Islet precursor cell (in vitro differentiated cells): ENCODE measurements around the gene HBA2.
"Not testable (repeated sequence)": the region's sequence is repeated elsewhere in the genome, so short reads cannot be mapped to it uniquely, and the experiment has no call there.

Source experiments
- DNase-seq: peaks from one replicate; pipeline ENCODE4 v3.0.0-alpha.2; 2018

Gene HBA2

DNA sequence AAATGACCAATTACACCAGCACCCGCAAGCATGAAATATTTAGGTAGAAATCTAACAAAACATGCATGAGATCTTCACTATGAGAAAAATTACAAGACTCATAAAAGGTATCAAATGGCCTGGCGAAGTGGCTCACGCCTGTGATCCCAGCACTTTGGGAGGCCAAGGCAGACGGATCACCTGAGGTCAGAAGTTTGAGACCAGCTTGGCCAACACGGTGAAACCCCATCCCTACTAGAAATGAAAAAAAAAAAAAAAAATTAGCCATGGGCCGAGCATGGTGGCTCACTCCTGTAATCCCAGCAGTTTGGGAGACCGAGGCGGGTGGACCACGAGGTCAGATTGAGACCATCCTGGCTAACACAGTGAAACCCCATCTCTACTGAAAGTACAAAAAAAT lies 31.4 kb downstream of the HBA2 start:
- DNase-seq: not testable (repeated sequence)

GRCh38 chr16:209359-209758 lies 36.7 kb downstream of the HBA2 start:
- DNase-seq: not testable (repeated sequence)

GRCh38 chr16:211631-212180 lies 39.0 kb downstream of the HBA2 start:
- not testable (repeated sequence) for DNase-seq

GRCh38 chr16:212999-213398 lies 40.3 kb downstream of the HBA2 start:
- DNase-seq: no peak

DNA sequence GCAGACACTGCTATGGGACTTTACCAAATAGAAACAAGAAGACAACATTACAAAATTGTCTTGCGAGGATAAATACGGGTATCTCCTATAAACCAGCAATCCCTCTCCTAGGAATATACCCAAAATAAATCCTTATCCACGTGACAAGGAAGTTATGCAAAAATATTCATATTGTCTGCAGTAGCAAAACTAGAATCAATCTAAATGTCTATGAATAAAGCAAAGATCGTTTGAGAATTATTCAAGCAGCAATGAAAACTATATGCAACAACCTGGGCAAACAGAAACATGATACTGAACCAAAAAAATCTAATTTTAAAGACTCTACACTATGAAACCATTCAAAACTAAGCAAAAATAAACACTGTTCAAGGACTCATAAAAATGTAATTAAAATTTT lies 47.3 kb downstream of the HBA2 start:
- DNase-seq: no peak
